Hindlimb muscle (tissue), 1 donor: ENCODE data around the gene TMEM127. TPM values are rescaled to one million over a fixed set of nuclear protein-coding genes. Genes with fewer than 3 reads are reported as not detected.
A peak's percentile ranks its signal among the peaks of the same experiment; 100 is the strongest.

ENCODE experiments used
- DNase-seq: peaks from one replicate; pipeline ENCODE4 v3.0.0-alpha.2; 2013
- polyA plus RNA-seq: library from polyadenylated mRNA; unstranded; fragments of 120-200 nt; gene quantifications from one replicate; pipeline ENCODE4 v1.2.1, GENCODE V29; 2013; ENCODE audit not compliant: insufficient read length

Gene TMEM127
- polyA plus RNA-seq, 1 donor: 31.1 TPM

- DNase-seq: peak; percentile 40
These were observed 60.8 kb downstream of the TMEM127 start for GRCh38 chr2:96204836-96205624.

GRCh38 chr2:96203130-96204028, 62.4 kb downstream of the TMEM127 start:
- DNase-seq: no peak

GRCh38 chr2:96202152-96202854, 63.5 kb downstream of the TMEM127 start:
- DNase-seq: no peak

GRCh38 chr2:96201338-96201737, 64.5 kb downstream of the TMEM127 start:
- DNase-seq: no peak

GRCh38 chr2:96198921-96199320, 66.9 kb downstream of the TMEM127 start:
- DNase-seq: no peak

Other genes starting within 250 kb of the TMEM127 start
- gene GPAT2, start 231.1 kb downstream of the TMEM127 start, polyA plus RNA-seq: 4.2 TPM
- gene ADRA2B, start 149.4 kb downstream of the TMEM127 start, polyA plus RNA-seq: 2.7 TPM
- gene ASTL, start 127.5 kb downstream of the TMEM127 start, polyA plus RNA-seq: not detected
- 3.6 TPM for gene DUSP2, start 120.6 kb downstream of the TMEM127 start, polyA plus RNA-seq
- gene STARD7, start 57.2 kb downstream of the TMEM127 start, polyA plus RNA-seq: 123 TPM
- 43.5 TPM for gene CIAO1, start 228 bp upstream of the TMEM127 start, polyA plus RNA-seq
- 100 TPM for gene SNRNP200, start 39.5 kb upstream of the TMEM127 start, polyA plus RNA-seq
- gene ITPRIPL1, start 59.3 kb upstream of the TMEM127 start, polyA plus RNA-seq: 3.5 TPM
- gene NCAPH, start 69.8 kb upstream of the TMEM127 start, polyA plus RNA-seq: 7.1 TPM
- gene NEURL3, start 239.4 kb upstream of the TMEM127 start, polyA plus RNA-seq: 0.22 TPM